Common myeloid progenitor, CD34-positive (primary cell): ENCODE measurements around the gene UBAP1.
A peak's percentile ranks its signal among the peaks of the same experiment; 100 is the strongest.
"Not testable (repeated sequence)": the region's sequence is repeated elsewhere in the genome, so short reads cannot be mapped to it uniquely, and the experiment has no call there.

Source experiments
- CTCF ChIA-PET: fragments of 350-600 bp; sonication (Branson Sonifier 250); formaldehyde crosslinking; loops from one replicate; lab custom pipeline; 2021; ENCODE audit warnings: antibody characterized with exemption; lab: Charles Lee
- POLR2A ChIA-PET: fragments of 350-600 bp; sonication (Branson Sonifier 250); formaldehyde crosslinking; loops from one replicate; lab custom pipeline; 2021; ENCODE audit warnings: antibody characterized with exemption; lab: Charles Lee
- DNase-seq, 3 donors: peaks; one replicate each; pipeline versions ENCODE4 v3.0.0 to v3.0.0-alpha.2; 2013
- H3K27ac ChIP-seq, 2 experiments: 1 replicate in 1 of 2; 2 replicates in 1 of 2; pipeline ENCODE4 v1.7.0; 2013; ENCODE audit warnings: inconsistent platforms in 2 of 2, low read length in 2 of 2, mild to moderate bottlenecking in 2 of 2, low read depth in 1 of 2, moderate library complexity in 1 of 2; ENCODE audit not compliant: severe bottlenecking in 2 of 2, insufficient read depth in 1 of 2, poor library complexity in 1 of 2
- H3K27me3 ChIP-seq, 5 experiments: replicated peaks in 2 of 5; 1 replicate in 3 of 5; 2 replicates in 2 of 5; pipeline versions ENCODE4 v1.6.1 to v1.7.0; 2013; ENCODE audit warnings: low read length in 4 of 5, mild to moderate bottlenecking in 2 of 5, moderate library complexity in 2 of 5, inconsistent platforms in 1 of 5; ENCODE audit not compliant: insufficient read depth in 5 of 5, control insufficient read depth in 4 of 5
- H3K36me3 ChIP-seq, 4 experiments: 1 replicate in 2 of 4; 2 replicates in 2 of 4; pipeline versions ENCODE4 v1.6.1 to v1.7.0; 2013; ENCODE audit warnings: low read length in 3 of 4, control low read depth in 1 of 4, mild to moderate bottlenecking in 1 of 4; ENCODE audit not compliant: control insufficient read depth in 4 of 4, insufficient read depth in 4 of 4
- H3K4me1 ChIP-seq, 4 experiments: 1 replicate in 3 of 4; 2 replicates in 1 of 4; pipeline versions ENCODE4 v1.6.1 to v1.7.1; 2013; ENCODE audit warnings: low read length in 3 of 4, mild to moderate bottlenecking in 3 of 4, control low read depth in 1 of 4, inconsistent platforms in 1 of 4, moderate library complexity in 1 of 4; ENCODE audit not compliant: control insufficient read depth in 4 of 4, insufficient read depth in 4 of 4; ENCODE audit errors: control extremely low read depth in 1 of 4
- H3K4me3 ChIP-seq, 7 experiments: 1 replicate in 4 of 7; 2 replicates in 3 of 7; pipeline versions ENCODE4 v1.5.1 to v1.7.0; 2013; ENCODE audit warnings: mild to moderate bottlenecking in 7 of 7, low read length in 6 of 7, moderate library complexity in 6 of 7, inconsistent platforms in 2 of 7, low read depth in 2 of 7, control low read depth in 1 of 7; ENCODE audit not compliant: insufficient read depth in 4 of 7, control insufficient read depth in 1 of 7; ENCODE audit errors: extremely low read depth in 1 of 7
- H3K9me3 ChIP-seq, 5 experiments: 1 replicate in 4 of 5; 2 replicates in 1 of 5; pipeline versions ENCODE4 v1.6.1 to v1.7.1; 2013; ENCODE audit warnings: low read length in 4 of 5, mild to moderate bottlenecking in 2 of 5, inconsistent platforms in 1 of 5, low read depth in 1 of 5, moderate library complexity in 1 of 5; ENCODE audit not compliant: control insufficient read depth in 4 of 5, insufficient read depth in 2 of 5; ENCODE audit errors: control extremely low read depth in 1 of 5
- WGBS: methylation state at CpG from one replicate; pipeline ENCODE4 v1.1.5; 2013; ENCODE audit not compliant: insufficient coverage; 5-methylcytosine and 5-hydroxymethylcytosine counted together

The UBAP1 gene

GRCh38 chr9:34233672-34234071 lies 54.8 kb downstream of the UBAP1 start:
- no peaks in the 10 kb centered on the region for H3K9me3 ChIP-seq
- CTCF ChIA-PET = no interaction called here
- no peak overlapping the region for H3K4me3 ChIP-seq
- 100% methylated on average over 1 of the region's 1 CpG for WGBS
- POLR2A ChIA-PET = no interaction called here
- H3K4me1 ChIP-seq = no peaks in the 10 kb centered on the region
- DNase-seq = no peak
- H3K36me3 ChIP-seq = peaks cover 5 to 32% (median 19%) of the 10 kb centered on the region in 4 experiments
- no peak overlapping the region for H3K27ac ChIP-seq
- H3K27me3 ChIP-seq = no peaks in the 10 kb centered on the region

GRCh38 chr9:34237836-34238235 lies 59.0 kb downstream of the UBAP1 start:
- WGBS = 95% methylated on average over 2 of the region's 4 CpGs
- H3K27ac ChIP-seq = no peak overlapping the region
- peaks cover 16 to 46% (median 32%) of the 10 kb centered on the region in 4 experiments for H3K36me3 ChIP-seq
- DNase-seq = no peak
- H3K9me3 ChIP-seq = no peaks in the 10 kb centered on the region
- peaks cover 10 to 20% (median 14%) of the 10 kb centered on the region in 4 experiments for H3K4me1 ChIP-seq
- POLR2A ChIA-PET = no interaction called here
- no peak overlapping the region for H3K4me3 ChIP-seq
- CTCF ChIA-PET = interaction anchor here (2.5 kb wide), 1 partner anchor 11 kb away, joined by 10 read pairs; no protein-coding TSS in a partner anchor
- H3K27me3 ChIP-seq = no peaks in the 10 kb centered on the region

DNA sequence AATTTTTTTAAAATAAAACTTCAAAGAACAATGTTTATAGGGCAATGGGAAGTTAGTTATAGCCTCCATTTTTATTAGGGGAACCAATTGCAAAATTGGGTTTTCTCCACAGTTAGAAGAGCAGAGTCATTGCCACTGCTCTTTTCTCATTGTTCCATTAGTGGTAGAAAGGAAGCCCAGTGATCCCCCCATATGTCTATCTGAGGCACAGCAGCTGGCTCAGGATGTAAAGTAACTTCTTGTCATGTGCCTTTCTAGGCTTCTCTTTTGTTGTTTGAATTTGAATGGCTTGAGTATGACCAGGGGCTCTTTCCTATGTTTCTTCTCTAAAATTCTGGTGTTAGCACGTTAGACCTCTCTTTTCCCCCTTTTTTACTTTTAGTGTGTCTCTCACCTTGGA lies 61.2 kb downstream of the UBAP1 start:
- CTCF ChIA-PET = interaction anchor here (1.2 to 5.5 kb wide), 2 partner anchors 12 to 167 kb away, joined by 4 to 66 read pairs; no protein-coding TSS in a partner anchor
- Histone ChIP-seq H3K27ac (peak overlapping the region in 1 of 2 experiments; percentile 20), H3K27me3 (no peaks in the 10 kb centered on the region), H3K36me3 (peaks cover 15 to 46% (median 33%) of the 10 kb centered on the region in 4 experiments), H3K4me1 (peaks cover 10 to 20% (median 14%) of the 10 kb centered on the region in 4 experiments), H3K4me3 (peak overlapping the region in 1 of 7 experiments; percentile 37), H3K9me3 (no peaks in the 10 kb centered on the region)
- POLR2A ChIA-PET = interaction anchor here (0.6 kb wide), 2 partner anchors 145 to 306 kb away, joined by 3 read pairs; no protein-coding TSS in a partner anchor
- WGBS = 0% methylated on average over 1 of the region's 1 CpG
- peak; percentile 34 to 89 (median 82) for DNase-seq

GRCh38 chr9:34242830-34243229 lies 64.0 kb downstream of the UBAP1 start:
- 100% methylated on average over 2 of the region's 2 CpGs for WGBS
- Histone ChIP-seq H3K4me3 (no peak overlapping the region), H3K27me3 (no peaks in the 10 kb centered on the region), H3K9me3 (no peaks in the 10 kb centered on the region), H3K36me3 (peaks cover 12 to 44% (median 28%) of the 10 kb centered on the region in 4 experiments), H3K27ac (no peak overlapping the region), H3K4me1 (peaks cover 10 to 20% (median 14%) of the 10 kb centered on the region in 4 experiments)
- CTCF ChIA-PET = interaction anchor here (1.2 to 5.5 kb wide), 2 partner anchors 10 to 123 kb away, joined by 3 to 66 read pairs; no protein-coding TSS in a partner anchor
- POLR2A ChIA-PET = no interaction called here
- DNase-seq = no peak

DNA sequence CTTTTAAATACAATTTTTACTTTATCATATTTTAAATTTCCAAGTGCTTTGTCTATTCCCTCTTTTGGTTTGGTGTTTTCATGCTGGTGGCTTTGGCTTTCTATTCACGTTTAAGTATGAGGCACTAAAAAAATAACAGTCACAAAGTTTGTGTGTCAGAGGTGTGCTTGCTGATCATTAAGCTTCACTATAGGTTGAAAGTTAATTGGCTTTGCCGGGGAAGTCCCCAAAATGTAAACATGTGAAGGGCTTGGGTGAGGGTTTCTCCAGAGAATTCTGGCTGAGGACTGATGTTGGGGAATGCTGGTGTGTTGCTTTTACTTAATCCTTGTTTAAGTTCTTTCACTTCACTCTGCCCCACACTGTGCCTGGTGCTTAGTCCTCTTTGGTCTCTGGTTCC lies 66.4 kb downstream of the UBAP1 start:
- CTCF ChIA-PET, POLR2A ChIA-PET, H3K4me1 ChIP-seq, H3K27me3 ChIP-seq, H3K27ac ChIP-seq, H3K9me3 ChIP-seq, H3K4me3 ChIP-seq, DNase-seq: not testable (repeated sequence)
- peaks cover 20 to 60% (median 42%) of the 10 kb centered on the region in 4 experiments for H3K36me3 ChIP-seq
- no CpG with 5 or more reads among the region's 2 CpGs for WGBS

GRCh38 chr9:34246453-34246852 lies 67.6 kb downstream of the UBAP1 start:
- no peak overlapping the region for H3K4me3 ChIP-seq
- H3K27ac ChIP-seq = no peak overlapping the region

DNA sequence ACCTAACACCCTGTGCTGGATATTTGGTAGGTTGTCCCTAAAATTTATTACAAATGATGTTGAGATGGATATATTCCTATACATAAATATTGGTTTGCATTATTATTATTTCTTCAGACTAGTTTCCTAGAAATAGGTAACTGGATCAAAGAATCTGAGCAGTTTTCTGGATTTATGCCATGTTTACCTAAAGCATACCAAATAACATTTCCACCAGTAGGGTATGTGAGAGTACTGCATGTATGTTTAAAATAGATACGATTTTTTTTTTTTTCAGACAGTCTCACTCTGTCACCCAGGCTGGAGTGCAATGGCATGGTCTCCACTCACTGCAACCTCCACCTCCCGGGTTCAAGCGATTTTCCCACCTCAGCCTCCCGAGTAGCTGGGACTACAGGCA lies 68.9 kb downstream of the UBAP1 start:
- H3K4me3 ChIP-seq, H3K27ac ChIP-seq, H3K9me3 ChIP-seq, H3K27me3 ChIP-seq, POLR2A ChIA-PET, DNase-seq, H3K4me1 ChIP-seq: not testable (repeated sequence)
- WGBS = 100% methylated on average over 2 of the region's 4 CpGs
- H3K36me3 ChIP-seq = peaks cover 23 to 64% (median 44%) of the 10 kb centered on the region in 4 experiments
- CTCF ChIA-PET = interaction anchor here (0.6 to 9.0 kb wide), 2 partner anchors 7 to 64 kb away, joined by 3 to 66 read pairs; no protein-coding TSS in a partner anchor

More at GRCh38 chr9:34246453-34246852, 67.6 kb downstream of the UBAP1 start:
- 80% methylated on average over 1 of the region's 2 CpGs for WGBS
- CTCF ChIA-PET = no interaction called here
- Histone ChIP-seq H3K27me3 (no peaks in the 10 kb centered on the region), H3K36me3 (peaks cover 27 to 65% (median 49%) of the 10 kb centered on the region in 4 experiments), H3K4me1 (no peaks in the 10 kb centered on the region), H3K9me3 (no peaks in the 10 kb centered on the region)
- DNase-seq = no peak
- POLR2A ChIA-PET = no interaction called here
